ENCODE measurements around the gene JAK1. TPM values are rescaled to one million over a fixed set of nuclear protein-coding genes. Genes with fewer than 3 reads are reported as not detected.

Gene JAK1
- total RNA-seq, 1 experiment from 2014 or later, result 138 TPM

- no peak overlapping the region for H3K27ac ChIP-seq (ENCODE audit: low read length)
- POLR2A ChIA-PET, result no interaction called here
- intact Hi-C loops (cut with micrococcal nuclease; ENCODE audit: unreplicated experiment), result no loop called here
- CTCF ChIA-PET, result no interaction called here
- H3K27me3 ChIP-seq (ENCODE audit: control insufficient read depth, insufficient read depth, low read length), result no peaks in the 10 kb centered on the region
- no peaks in the 10 kb centered on the region for H3K9me3 ChIP-seq (ENCODE audit: control insufficient read depth, insufficient read depth, low read depth, low read length)
- BruUV-seq (replicated peaks), result no TSS peak
- TF ChIP-seq CTCF (IDR thresholded peaks at IDR 0.05) (no peak), SIN3A (IDR thresholded peaks at IDR 0.05; ENCODE audit: borderline replicate concordance, insufficient read depth, low read depth, low read length) (no peak), REST (IDR thresholded peaks at IDR 0.05; ENCODE audit: insufficient read depth in 1 of 2, low read depth in 2 of 2, low read length in 1 of 2) (no peak), POLR2AphosphoS5 (IDR thresholded peaks at IDR 0.05; ENCODE audit: low read depth, low read length) (no peak), TCF7L2 (IDR thresholded peaks at IDR 0.05; ENCODE audit: low read depth, low read length) (no peak)
- DNase-seq (ENCODE audit: low read depth, low spot score), result no peak
- 0 out of 2 replicates have a peak, but pooled peaks have one; percentile 57 for ATAC-seq
- H3K4me1 ChIP-seq (ENCODE audit: control insufficient read depth, insufficient read depth, low read length), result no peaks in the 10 kb centered on the region
- in situ Hi-C loops (cut with HindIII; ENCODE audit: low pct_unique_long_range_greater_than_20kb, low sequenced_read_pairs), result no loop called here
- H3K36me3 ChIP-seq (ENCODE audit: control insufficient read depth, insufficient read depth, low read length), result no peaks in the 10 kb centered on the region
- H3K4me3 ChIP-seq (ENCODE audit: low read depth in 2 of 2, low read length in 2 of 2), result no peak overlapping the region
Observed at GRCh38 chr1:64974288-64974825, 8.0 kb upstream of the JAK1 start.

- BruUV-seq (replicated peaks), result no TSS peak
- TF ChIP-seq CTCF (IDR thresholded peaks at IDR 0.05), result no peak
- no peak for TF ChIP-seq POLR2AphosphoS5 (IDR thresholded peaks at IDR 0.05; ENCODE audit: low read depth, low read length)
- no peak for TF ChIP-seq REST (IDR thresholded peaks at IDR 0.05; ENCODE audit: insufficient read depth in 1 of 2, low read depth in 2 of 2, low read length in 1 of 2)
- no peak for TF ChIP-seq SIN3A (IDR thresholded peaks at IDR 0.05; ENCODE audit: borderline replicate concordance, insufficient read depth, low read depth, low read length)
- no peak for TF ChIP-seq TCF7L2 (IDR thresholded peaks at IDR 0.05; ENCODE audit: low read depth, low read length)
- no peak overlapping the region for H3K4me3 ChIP-seq (ENCODE audit: low read depth in 2 of 2, low read length in 2 of 2)
- in situ Hi-C loops (cut with HindIII; ENCODE audit: low pct_unique_long_range_greater_than_20kb, low sequenced_read_pairs) (no loop called here), intact Hi-C loops (cut with micrococcal nuclease; ENCODE audit: unreplicated experiment) (no loop called here)
- ChIA-PET CTCF (no interaction called here), POLR2A (interaction anchor here (0.6 to 0.7 kb wide), 2 partner anchors 28 to 30 kb away, joined by 4 to 10 read pairs; no protein-coding TSS in a partner anchor)
- no peaks in the 10 kb centered on the region for H3K36me3 ChIP-seq (ENCODE audit: control insufficient read depth, insufficient read depth, low read length)
- H3K4me1 ChIP-seq (ENCODE audit: control insufficient read depth, insufficient read depth, low read length), result no peaks in the 10 kb centered on the region
- no peak for ATAC-seq
- no peak for DNase-seq (ENCODE audit: low read depth, low spot score)
- no peak overlapping the region for H3K27ac ChIP-seq (ENCODE audit: low read length)
- H3K9me3 ChIP-seq (ENCODE audit: control insufficient read depth, insufficient read depth, low read depth, low read length), result no peaks in the 10 kb centered on the region
- H3K27me3 ChIP-seq (ENCODE audit: control insufficient read depth, insufficient read depth, low read length), result no peaks in the 10 kb centered on the region
Observed at GRCh38 chr1:64973061-64973647, 6.8 kb upstream of the JAK1 start.

All from Panc1 (cell line).